Thyroid gland (tissue), 4 donors: ENCODE results near the gene BTBD3.

ENCODE experiments used
- POLR2A ChIP-seq, 2 donors: fragments of 450-650 bp; IDR thresholded peaks; one replicate each; pipeline ENCODE4 v1.6.1; 2017; ENCODE audit warnings: antibody characterized with exemption in 2 of 2, mild to moderate bottlenecking in 2 of 2, moderate library complexity in 1 of 2
- TF ChIP-seq, protein P1 (sequence below), 6 experiments: fragments of 200-600 bp in 3 of 6; fragments of 450-650 bp in 3 of 6; sonication (generic) in 3 of 6; IDR thresholded peaks; one replicate each; pipeline ENCODE4 v1.5.1; 2016 to 2019; ENCODE audit warnings: antibody characterized with exemption in 6 of 6, mild to moderate bottlenecking in 2 of 6, inconsistent platforms in 1 of 6, moderate library complexity in 1 of 6

DNA sequence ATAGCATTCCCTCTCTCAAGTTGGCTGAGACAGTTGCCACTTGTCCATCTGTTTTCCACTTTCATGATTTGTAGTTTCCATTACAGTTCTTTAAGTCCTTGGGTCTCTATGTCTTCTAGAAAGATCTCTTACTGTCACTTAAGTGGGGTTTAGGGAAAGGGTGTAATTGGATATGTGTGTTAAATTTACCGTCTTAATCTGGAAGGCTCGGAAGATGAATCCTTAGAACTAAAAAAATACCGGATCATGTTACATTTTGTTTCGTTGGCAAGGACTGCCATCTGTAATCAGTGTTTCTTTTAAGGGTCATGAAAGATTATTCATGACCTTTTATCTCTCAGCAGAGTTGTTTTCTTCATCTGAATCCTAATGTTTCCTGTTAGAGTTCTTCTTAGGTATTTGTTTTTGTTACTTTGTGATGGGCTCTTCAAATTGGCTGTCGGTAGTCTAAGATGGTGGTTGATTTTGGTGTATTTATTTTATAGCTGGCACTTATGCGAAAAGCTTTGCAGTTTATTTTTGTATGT lies 21.8 kb upstream of the BTBD3 start:
- no peak for TF ChIP-seq POLR2A (IDR thresholded peaks at IDR 0.05)
- TF ChIP-seq, protein P1, sequence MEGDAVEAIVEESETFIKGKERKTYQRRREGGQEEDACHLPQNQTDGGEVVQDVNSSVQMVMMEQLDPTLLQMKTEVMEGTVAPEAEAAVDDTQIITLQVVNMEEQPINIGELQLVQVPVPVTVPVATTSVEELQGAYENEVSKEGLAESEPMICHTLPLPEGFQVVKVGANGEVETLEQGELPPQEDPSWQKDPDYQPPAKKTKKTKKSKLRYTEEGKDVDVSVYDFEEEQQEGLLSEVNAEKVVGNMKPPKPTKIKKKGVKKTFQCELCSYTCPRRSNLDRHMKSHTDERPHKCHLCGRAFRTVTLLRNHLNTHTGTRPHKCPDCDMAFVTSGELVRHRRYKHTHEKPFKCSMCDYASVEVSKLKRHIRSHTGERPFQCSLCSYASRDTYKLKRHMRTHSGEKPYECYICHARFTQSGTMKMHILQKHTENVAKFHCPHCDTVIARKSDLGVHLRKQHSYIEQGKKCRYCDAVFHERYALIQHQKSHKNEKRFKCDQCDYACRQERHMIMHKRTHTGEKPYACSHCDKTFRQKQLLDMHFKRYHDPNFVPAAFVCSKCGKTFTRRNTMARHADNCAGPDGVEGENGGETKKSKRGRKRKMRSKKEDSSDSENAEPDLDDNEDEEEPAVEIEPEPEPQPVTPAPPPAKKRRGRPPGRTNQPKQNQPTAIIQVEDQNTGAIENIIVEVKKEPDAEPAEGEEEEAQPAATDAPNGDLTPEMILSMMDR (IDR thresholded peaks at IDR 0.05) = no peak
